Endothelial cell of umbilical vein (primary cell): Measurements from ENCODE around the gene C14orf132. TPM values are rescaled to one million over a fixed set of nuclear protein-coding genes. Genes with fewer than 3 reads are reported as not detected.

Experiments used
- BruUV-seq: library from RNA; stranded (reverse); fragments of 400-500 nt; replicated peaks from 2 replicates; lab custom pipeline; 2021; lab: Mats Ljungman, UMichigan
- CTCF ChIA-PET: fragments of 300-600, 350-600 bp; sonication (Branson Sonifier 250); formaldehyde crosslinking; loops from one replicate; lab custom pipeline; 2021; ENCODE audit warnings: antibody characterized with exemption, inconsistent platforms; lab: Charles Lee
- POLR2A ChIA-PET: fragments of 300-600, 350-600 bp; sonication (Branson Sonifier 250); formaldehyde crosslinking; loops from one replicate; lab custom pipeline; 2021; ENCODE audit warnings: antibody characterized with exemption, inconsistent platforms; lab: Charles Lee
- DNase-seq: peaks from one replicate; pipeline ENCODE4 v3.0.0-alpha.2; 2011; ENCODE audit warnings: low read depth, low spot score
- FAIRE-seq: peaks from 2 replicates; lab custom pipeline; 2011; peaks lifted over from hg19 to GRCh38; lab: Jason Lieb, UNC
- H2AFZ ChIP-seq: 2 replicates; pipeline ENCODE4 v1.6.0; 2012; ENCODE audit warnings: low read depth, low read length, control low read depth, inconsistent platforms
- H3K27ac ChIP-seq: 2 replicates; pipeline ENCODE4 v1.5.1; 2011; ENCODE audit warnings: low read depth, mild to moderate bottlenecking, control low read depth, low read length, moderate library complexity; ENCODE audit not compliant: insufficient read depth
- H3K27me3 ChIP-seq, 2 experiments: 2 replicates each; pipeline versions ENCODE4 v1.6.0 to v1.6.1; 2011; ENCODE audit warnings: low read length in 2 of 2, mixed read lengths in 1 of 2; ENCODE audit not compliant: control insufficient read depth in 2 of 2, insufficient read depth in 2 of 2
- H3K36me3 ChIP-seq, 2 experiments: 2 replicates in 1 of 2; 3 replicates in 1 of 2; pipeline ENCODE4 v1.5.1; 2011; ENCODE audit warnings: low read length in 2 of 2, mild to moderate bottlenecking in 1 of 2, moderate library complexity in 1 of 2; ENCODE audit not compliant: control insufficient read depth in 2 of 2, insufficient read depth in 2 of 2; ENCODE audit errors: extremely low read depth in 1 of 2
- H3K4me1 ChIP-seq: 3 replicates; pipeline ENCODE4 v1.5.1; 2011; ENCODE audit warnings: mild to moderate bottlenecking, low read length; ENCODE audit not compliant: control insufficient read depth, insufficient read depth; ENCODE audit errors: extremely low read depth
- H3K4me2 ChIP-seq: 2 replicates; pipeline ENCODE4 v1.6.1; 2011; ENCODE audit warnings: low read length, control low read depth, mixed read lengths; ENCODE audit not compliant: insufficient read depth
- H3K4me3 ChIP-seq, 3 experiments: fragments of 200-600 bp in 1 of 3; sonication (generic), shearing (Covaris generic) in 1 of 3; replicated peaks in 1 of 3; 2 replicates each; pipeline ENCODE4 v1.5.1; 2011 to 2016; ENCODE audit warnings: control low read depth in 3 of 3, low read length in 3 of 3, mild to moderate bottlenecking in 2 of 3, inconsistent platforms in 1 of 3, low read depth in 1 of 3, moderate library complexity in 1 of 3; ENCODE audit not compliant: insufficient read depth in 1 of 3
- H3K79me2 ChIP-seq: 2 replicates; pipeline ENCODE4 v1.6.0; 2012; ENCODE audit warnings: low read length, inconsistent platforms; ENCODE audit not compliant: control insufficient read depth, insufficient read depth
- H3K9ac ChIP-seq: replicated peaks from 2 replicates; pipeline ENCODE3; 2011; ENCODE audit warnings: low read length, control low read depth; ENCODE audit not compliant: insufficient read depth; ENCODE audit errors: extremely low read depth
- H3K9me1 ChIP-seq: replicated peaks from 3 replicates; pipeline ENCODE4 v1.6.0; 2011; ENCODE audit warnings: mild to moderate bottlenecking, low read length; ENCODE audit not compliant: control insufficient read depth, insufficient read depth; ENCODE audit errors: extremely low read depth
- H3K9me3 ChIP-seq: replicated peaks from 2 replicates; pipeline ENCODE4 v1.5.1; 2012; ENCODE audit warnings: low read length, inconsistent platforms; ENCODE audit not compliant: control insufficient read depth, insufficient read depth
- H4K20me1 ChIP-seq: replicated peaks from 2 replicates; pipeline ENCODE3; 2011; ENCODE audit warnings: mild to moderate bottlenecking, low read length; ENCODE audit not compliant: control insufficient read depth, insufficient read depth; ENCODE audit errors: extremely low read depth
- CTCF ChIP-seq, 2 donors: IDR thresholded peaks; 1 replicate in 1 of 2; 2 replicates in 1 of 2; pipeline ENCODE4 v1.5.1; 2011; ENCODE audit warnings: low read length in 2 of 2, mild to moderate bottlenecking in 2 of 2, moderate library complexity in 2 of 2, control low read depth in 1 of 2, inconsistent platforms in 1 of 2, low read depth in 1 of 2; ENCODE audit not compliant: insufficient read depth in 1 of 2; ENCODE audit errors: extremely low read depth in 1 of 2
- EZH2 ChIP-seq: IDR thresholded peaks from 2 replicates; pipeline ENCODE4 v1.6.1; 2012; ENCODE audit warnings: borderline replicate concordance, low read depth, mild to moderate bottlenecking, moderate library complexity, low read length, inconsistent platforms; ENCODE audit not compliant: severe bottlenecking
- FOS ChIP-seq: IDR thresholded peaks from 2 replicates; pipeline ENCODE4 v1.6.1; 2011; ENCODE audit warnings: mild to moderate bottlenecking, low read length, moderate library complexity, borderline replicate concordance; ENCODE audit not compliant: insufficient read depth
- GATA2 ChIP-seq: IDR thresholded peaks from 2 replicates; pipeline ENCODE4 v1.7.0; 2011; ENCODE audit warnings: low read depth, mild to moderate bottlenecking, moderate library complexity, mixed read lengths, low read length; ENCODE audit not compliant: insufficient read length, insufficient read depth
- JUN ChIP-seq: IDR thresholded peaks from 2 replicates; pipeline ENCODE4 v1.6.1; 2011; ENCODE audit warnings: borderline replicate concordance, low read depth; ENCODE audit not compliant: insufficient read length, insufficient read depth
- MYC ChIP-seq: IDR thresholded peaks from one replicate; pipeline ENCODE4 v1.6.1; 2011; ENCODE audit warnings: mild to moderate bottlenecking, low read depth, low read length
- POLR2A ChIP-seq: IDR thresholded peaks from 2 replicates; pipeline ENCODE4 v1.6.1; 2012; ENCODE audit warnings: low read depth, mild to moderate bottlenecking, control low read depth, low read length
- POLR2AphosphoS5 ChIP-seq: IDR thresholded peaks from 2 replicates; pipeline ENCODE4 v1.6.1; 2012; ENCODE audit warnings: low read depth, mild to moderate bottlenecking, control low read depth, low read length, moderate library complexity; ENCODE audit not compliant: insufficient read depth
- dilution Hi-C: fragments of 300-500 bp; cut with MboI; formaldehyde crosslinking; loops from one replicate; pipeline ENCODE4 v1.15.0; 2019; ENCODE audit warnings: low sequenced_read_pairs; ENCODE audit not compliant: extremely low pct_ligation_motif_present
- intact Hi-C: fragments of 100-400 bp; cut with micrococcal nuclease; formaldehyde crosslinking; loops from one replicate; pipeline ENCODE4 v1.10.0; 2022
- polyA plus RNA-seq, 4 experiments: library from polyadenylated mRNA; depleted of rRNA in 3 of 4; stranded (reverse) in 3 of 4; unstranded in 1 of 4; fragments of >200 nt; gene quantifications; 2 replicates each; pipeline versions ENCODE4 v1.2.1 to v1.2.3, GENCODE V29; 2011 to 2012; ENCODE audit warnings: missing spikeins in 1 of 4
- total RNA-seq: library from RNA; stranded (reverse); gene quantifications from 2 replicates; pipeline ENCODE4 v1.2.3, GENCODE V29; 2021
- TF ChIP-seq, protein P1 (sequence below): IDR thresholded peaks from 2 replicates; pipeline ENCODE4 v1.6.1; 2011; ENCODE audit not compliant: insufficient read depth, insufficient read length

Gene C14orf132
- total and polyA plus RNA-seq, 2 donors (not counting 3 experiments of a cell fraction or from before 2014, with no cell fraction given): 3.2 to 7.6 TPM

- DNase-seq: no peak
- POLR2A ChIA-PET: no interaction called here
- no peak for FAIRE-seq
- Histone ChIP-seq H3K79me2 (no peaks in the 10 kb centered on the region), H3K9me1 (no peaks in the 10 kb centered on the region), H3K4me1 (no peaks in the 10 kb centered on the region), H2AFZ (no peak overlapping the region), H4K20me1 (no peaks in the 10 kb centered on the region), H3K4me2 (no peak overlapping the region), H3K27ac (no peak overlapping the region), H3K36me3 (no peaks in the 10 kb centered on the region), H3K27me3 (no peaks in the 10 kb centered on the region), H3K9me3 (no peaks in the 10 kb centered on the region), H3K4me3 (no peak overlapping the region), H3K9ac (no peak overlapping the region)
- TF ChIP-seq POLR2AphosphoS5 (no peak), FOS (no peak), GATA2 (no peak), JUN (no peak), CTCF (IDR thresholded peaks at IDR 0.05; ENCODE audit: extremely low read depth in 1 of 2, insufficient read depth in 1 of 2, low read depth in 1 of 2, low read length in 2 of 2) (no peak), MYC (no peak), EZH2 (no peak), POLR2A (no peak)
- TF ChIP-seq, protein P1, sequence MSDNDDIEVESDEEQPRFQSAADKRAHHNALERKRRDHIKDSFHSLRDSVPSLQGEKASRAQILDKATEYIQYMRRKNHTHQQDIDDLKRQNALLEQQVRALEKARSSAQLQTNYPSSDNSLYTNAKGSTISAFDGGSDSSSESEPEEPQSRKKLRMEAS: no peak
- dilution Hi-C loops: no loop called here
- CTCF ChIA-PET: no interaction called here
- no TSS peak for BruUV-seq
- intact Hi-C loops: no loop called here
Observed at GRCh38 chr14:96067985-96068930, 29.1 kb downstream of the C14orf132 start.
